ENCODE results near the gene TRMT1.

Gene TRMT1

DNA sequence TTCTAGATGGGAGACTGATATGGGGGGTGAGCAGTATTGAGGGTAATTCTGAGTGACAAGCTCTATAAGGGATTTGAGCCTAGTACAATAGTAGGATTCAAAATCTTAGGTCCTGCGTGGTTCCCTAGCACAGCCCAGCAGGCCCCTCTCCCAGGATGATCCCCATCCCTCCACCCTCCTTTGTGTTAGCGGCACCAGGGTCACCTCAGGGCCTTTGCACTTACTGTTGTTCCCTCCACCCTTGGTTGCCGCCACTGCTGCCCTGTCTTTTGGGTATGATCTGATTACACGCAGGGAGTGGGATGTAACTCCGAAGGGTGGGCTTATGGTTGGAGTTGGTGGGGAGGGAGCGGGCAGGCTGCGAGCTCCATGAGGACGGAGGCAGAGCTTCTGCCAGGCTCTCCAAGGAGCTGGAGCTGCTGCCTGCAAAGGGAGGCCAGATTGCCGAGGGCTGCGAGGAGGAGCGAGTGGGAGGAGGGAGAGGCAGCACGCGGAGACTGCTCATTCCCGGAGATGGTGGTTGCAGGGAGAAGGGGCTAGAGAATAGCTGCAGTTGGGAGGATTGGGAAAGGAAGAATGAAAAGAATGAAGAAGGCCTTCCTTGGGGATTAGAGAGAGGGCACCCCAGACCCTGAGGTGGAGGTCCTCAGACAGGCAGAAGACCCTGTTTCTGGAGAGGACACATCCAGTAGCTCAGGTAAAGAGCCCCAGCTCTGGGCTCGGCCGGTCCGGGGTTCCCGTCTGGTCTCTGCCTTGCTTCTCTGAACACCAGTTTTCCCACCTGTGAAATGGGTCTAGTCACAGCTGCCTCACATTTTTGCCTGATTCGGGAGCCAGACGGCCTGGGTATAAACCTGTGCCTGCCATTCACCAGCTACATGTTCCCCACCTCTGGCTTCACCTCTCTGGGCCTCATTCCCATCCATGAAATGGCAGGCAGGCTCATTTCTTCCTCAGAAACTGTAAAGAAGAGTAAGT is 6.7 kb upstream of the TRMT1 start:
- DNase-seq = no peak

DNA sequence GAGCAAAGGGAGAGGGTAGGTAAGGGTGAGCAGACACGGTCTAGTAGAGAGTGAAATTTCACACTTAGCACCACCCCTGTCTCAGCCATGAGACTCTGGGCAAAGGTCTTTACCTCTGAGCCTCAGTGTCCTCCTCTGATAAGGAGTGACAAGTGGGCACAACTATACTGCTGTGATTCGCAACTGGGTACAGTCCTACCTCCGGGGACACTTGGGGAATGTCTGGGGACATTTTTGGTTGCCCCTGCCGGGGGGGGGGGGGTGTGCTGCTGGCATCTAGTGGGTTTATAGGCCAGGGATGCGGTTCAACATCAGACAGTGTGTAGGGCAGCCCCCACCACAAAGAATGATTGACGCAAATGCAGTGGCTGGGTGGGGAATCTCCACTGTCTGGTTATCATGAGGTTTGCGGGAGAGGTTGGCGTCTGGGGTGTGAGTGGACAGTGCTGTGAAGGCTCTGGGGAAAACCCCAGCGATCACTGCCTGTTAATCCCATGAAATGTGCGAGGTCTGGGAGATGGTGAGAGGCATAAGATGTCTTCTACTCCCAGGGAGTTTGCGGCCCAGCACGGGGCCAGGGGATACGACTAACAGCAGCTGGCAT is 5.8 kb upstream of the TRMT1 start:
- DNase-seq = no peak

DNA sequence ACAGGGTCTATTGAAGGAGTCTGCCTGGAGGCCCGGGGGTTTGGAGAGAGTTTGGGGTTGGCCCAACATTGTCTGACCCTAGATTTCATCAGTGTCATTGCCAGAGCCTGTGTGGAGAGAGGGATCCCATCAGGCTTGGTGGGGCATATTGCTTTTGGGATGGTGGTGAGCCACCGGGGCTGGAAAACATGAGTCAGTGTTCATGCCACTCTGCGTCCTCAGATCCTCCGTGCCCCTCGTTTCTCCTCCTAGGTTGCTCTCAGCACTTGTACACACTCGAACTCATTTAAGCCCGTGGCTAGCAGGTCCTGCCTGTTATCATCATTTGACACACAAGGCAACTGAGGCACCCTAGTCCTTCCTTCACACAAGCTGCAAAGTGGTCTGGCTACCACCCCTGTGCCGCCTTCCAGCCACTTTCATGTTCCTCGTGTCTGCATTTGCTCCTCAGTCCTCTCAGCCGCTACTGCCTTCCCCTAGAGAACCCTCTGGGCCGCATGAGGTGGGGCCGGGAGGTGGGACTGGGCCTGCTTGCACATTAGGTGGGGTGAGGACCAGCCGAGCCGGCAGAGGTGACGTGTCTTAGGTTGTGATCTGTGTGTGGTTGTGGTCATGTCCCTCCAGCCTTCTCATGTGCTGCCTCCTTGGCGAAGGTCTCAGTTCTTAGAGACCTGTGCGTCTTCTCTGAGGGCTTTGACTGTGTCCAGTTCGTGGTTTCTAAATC is 5.2 kb upstream of the TRMT1 start:
- no peak for DNase-seq

DNA sequence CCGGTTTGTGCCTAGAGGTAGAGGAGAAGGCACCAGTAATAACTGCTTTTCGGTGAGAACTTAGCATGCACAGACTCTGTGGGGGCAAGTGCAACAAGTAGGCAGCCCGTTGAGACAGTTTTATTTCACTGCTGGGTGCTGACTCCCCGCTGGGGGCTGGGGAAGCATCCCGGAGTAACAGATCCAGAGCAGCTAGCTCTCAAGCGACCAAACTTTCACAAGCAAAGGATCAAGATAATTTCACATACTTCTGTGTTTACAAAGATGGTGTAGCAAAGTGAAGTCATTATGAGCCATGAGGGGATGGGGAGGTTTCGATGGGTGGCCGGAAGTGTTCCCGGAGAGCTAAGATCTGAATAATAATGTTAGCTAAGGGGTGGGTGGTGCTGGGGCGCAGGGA is 4.3 kb upstream of the TRMT1 start:
- peak; percentile 45 for DNase-seq

DNA sequence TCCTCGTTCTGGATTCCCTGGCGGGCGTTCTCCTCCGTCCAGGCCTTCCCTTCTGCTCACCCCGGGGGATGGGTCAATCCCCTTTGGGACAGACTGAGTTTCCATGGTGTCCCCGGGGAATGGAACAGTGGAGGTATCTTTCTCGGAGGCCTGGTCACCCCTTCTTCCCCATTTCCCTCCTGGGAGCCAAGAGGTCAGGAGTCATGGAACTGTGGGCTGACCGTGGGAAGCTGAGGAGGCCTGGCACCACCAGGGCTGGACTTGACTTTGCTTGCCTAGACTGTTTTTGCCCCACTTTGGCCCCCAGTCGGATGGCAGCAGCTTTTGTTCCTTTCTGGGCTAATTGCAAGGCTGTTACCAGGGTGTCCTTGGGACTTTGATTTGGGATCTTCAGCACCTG is 3.5 kb upstream of the TRMT1 start:
- DNase-seq = no peak

DNA sequence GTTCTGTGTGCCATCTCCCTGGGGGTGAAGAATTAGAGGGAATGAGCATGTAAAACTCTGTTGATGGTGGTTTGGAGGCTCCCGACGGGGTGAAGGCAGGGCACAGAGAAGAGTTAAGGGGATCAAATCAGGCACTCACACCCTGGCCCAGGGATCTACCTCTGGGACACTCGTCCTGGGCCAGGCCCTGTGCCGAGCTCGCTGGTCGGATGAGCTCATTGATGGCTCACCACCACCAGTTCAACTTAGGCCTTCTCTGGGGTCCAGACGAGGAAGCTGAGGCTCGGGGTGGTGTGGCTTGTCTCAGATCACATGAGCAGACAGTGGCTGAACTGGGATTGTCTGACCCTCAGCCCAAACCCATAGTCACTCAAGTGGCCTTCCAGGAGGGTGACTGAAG is 3.1 kb upstream of the TRMT1 start:
- no peak for DNase-seq

DNA sequence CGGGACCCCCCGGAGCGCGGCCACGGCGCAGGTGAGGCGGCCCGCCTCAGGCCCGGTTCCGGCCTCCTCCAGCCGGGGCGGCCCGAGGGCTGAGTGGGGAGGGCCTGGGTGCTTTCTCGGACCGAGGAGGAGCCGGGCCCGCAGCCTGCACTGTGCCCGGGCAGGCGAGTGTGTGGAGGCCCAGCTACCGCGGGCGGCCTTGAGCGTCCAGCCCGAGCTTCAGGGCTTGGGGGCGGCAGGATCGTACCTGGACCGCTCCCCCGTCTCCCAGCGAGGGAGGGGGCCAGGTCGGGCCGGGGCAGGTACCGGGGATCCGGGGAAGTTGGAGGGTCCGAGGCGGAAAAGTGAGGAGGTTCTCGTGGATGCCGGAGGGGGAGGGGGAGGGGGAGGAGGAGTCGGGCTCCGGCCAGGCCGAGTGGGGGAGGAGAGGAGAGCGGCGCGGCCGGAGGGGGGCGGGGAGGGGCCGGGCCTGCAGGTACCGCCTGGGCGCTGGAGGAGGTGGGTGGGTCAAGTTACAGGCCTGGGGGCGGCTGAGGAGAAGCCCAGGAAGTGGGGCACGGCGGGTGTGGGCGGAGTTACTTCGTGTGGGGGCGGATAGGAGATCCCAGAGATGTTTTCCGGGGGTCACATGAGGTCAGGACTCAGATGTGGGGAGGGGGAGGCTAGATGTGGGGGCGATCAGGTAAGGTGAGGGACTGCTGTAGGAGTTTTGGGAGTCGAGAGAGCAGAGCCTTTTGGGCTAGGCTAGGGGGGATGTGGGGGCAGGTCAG is 2.1 kb upstream of the TRMT1 start:
- DNase-seq = peak; percentile 57

DNA sequence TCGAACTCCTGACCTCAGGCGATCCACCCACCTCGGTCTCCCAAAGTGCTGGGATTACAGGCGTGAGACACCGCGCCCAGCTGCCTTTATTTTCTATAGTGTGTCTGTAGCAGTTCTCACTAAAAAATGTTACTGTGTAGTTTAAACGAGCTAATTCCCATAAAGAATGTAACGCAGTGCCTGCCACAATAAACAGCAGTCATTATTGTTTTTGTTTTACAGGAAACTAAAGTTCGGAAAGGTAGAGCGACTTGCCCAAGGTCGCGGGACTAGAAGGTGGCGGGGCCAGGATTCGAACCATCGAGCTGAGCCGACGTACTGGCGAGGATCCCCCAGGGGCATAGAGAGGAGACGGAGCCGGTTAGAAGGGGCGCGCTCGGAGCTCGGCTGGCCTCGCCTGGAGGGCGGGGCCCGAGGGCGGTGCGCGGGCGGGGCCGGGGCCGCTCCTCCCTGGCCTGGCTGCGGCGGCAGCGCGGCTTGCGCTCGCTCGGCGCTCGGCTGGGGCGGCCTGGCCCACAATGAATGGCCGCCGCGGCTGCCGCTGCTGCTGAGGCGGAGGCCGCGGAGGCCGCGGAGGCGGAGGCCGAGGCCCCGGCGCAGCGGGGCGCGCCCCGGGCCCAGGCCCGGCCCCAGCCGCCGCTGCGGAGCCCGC is 1.4 kb upstream of the TRMT1 start, which contains the start of gene NACC1:
Gene NACC1, plus strand, starts transcription at position 493 of the 652 bp plus-strand sequence. CDS start 16,944 bp downstream, outside the sequence.
- DNase-seq = peak; percentile 91

DNA sequence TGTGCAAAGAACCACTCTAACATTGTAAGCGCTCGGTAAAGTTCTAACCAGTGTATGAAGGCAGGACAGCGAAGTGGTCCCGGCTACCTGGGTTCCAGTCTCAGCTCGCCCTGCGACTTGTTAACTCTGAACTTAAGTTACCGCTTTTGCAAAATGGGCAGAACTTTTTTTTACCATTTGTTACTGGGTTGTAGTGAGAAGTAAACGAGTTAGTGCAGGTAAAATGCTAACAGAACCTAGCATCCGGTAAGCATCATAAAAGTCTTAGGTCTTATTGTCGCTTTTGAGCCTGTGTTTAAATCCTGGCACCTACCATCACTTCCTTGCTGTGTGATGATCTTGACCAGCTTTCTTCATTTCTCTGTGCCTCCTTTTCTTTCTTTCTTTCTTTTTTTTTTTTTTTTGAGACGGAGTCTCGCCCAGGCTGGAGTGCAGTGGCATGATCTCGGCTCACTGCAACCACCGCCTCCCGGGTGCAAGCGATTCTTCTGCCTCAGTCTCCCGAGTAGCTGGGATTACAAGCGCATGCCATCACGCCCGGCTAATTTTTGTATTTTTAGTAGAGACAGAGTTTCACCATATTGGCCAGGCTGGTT is 734 bp upstream of the TRMT1 start:
- no peak for DNase-seq

DNA sequence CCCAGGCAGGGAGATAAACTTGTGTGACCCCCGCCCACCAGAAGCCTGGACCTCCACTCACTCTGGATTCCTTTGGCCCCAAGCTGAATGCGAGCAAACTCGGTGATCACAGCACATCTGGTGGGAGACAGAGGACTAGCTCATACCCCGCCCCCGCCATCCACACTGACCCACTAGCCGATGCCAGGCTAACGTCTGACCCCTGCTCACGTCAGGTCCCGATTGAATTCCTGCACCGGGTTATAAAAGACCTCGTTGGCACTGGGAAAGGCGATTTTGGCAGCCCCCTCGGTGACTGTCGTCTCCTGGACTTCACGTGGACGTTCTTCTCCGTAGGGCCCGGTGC is 631 bp downstream of the TRMT1 start:
- no peak for DNase-seq

DNA sequence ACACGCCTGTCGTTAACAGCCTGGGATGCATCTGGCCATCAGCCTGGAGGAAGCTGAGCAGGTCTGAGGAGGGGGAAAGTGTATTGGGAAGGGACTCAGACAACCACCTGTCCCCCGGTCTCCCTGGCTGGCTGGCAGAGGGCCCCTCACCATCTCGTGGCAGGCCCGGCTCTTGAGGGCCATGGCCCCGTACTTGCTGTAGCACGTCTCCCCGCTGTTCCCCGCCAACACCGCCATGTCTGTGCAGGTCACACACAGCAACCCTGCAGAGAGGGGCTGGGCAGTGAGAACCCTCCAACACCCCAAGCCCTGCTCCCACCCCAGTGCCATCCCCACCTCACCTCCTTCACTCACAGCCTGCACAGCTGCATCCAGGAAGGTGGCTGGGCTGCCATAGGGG is 4.0 kb downstream of the TRMT1 start:
- DNase-seq = no peak

DNA sequence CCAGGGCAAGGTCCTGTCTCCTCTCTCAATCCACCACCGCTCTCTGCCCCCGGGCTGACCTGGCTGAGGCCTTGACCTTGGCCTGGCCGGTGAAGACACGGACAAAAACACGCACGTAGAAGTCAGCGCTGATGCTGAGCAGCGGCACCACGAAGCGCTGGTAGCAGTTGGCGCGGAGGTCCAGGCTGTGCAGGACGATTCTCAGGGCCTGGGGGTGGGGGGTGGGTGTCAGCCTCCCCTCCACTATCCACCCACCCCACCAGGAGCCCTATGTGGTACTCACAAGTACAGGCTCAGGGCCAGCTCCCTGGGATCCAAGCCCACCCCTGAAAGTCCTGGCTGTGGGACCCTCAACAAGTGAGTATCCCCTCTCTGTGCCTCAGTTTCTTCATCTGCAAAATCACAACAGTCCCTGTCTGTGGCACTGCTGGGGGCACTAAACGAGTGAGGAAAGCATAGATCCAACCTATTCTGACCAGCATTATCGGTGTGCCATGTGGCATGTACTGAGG is 6.4 kb downstream of the TRMT1 start:
- no peak for DNase-seq

DNA sequence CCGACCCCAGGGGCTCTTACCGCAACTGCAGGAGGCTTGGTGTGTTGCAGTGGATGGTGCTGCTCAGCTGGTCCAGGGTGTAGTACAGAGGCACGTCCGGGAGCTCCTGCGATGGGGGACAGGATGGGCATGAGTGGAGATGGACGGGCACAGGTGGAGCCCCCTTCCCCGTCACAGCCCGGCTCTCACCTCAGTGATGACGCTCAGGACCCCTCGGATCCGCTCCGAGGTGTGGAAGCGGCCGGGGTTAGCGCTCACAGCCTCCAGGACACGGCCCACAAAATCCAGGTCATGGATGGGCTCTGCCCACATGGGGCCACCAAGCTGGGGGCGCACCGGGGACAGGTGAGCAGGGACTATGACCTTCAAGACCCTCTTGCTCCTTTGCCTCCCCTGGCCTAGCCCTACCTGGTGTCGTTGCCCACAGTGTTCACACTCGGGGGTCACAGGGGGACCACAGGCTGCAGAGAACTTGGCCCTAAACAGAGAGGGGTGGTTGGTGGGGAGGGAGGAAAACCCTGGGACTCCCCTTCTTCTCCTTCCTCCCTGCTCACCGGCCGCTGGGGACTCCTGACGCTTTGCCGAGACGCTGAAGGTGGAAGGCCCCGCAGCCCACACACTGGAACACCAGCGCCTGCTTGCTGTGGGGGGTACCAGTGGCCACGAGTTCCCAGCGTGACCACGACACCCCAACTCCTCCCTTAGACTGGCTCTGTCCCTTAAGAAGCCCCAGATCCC is 7.0 kb downstream of the TRMT1 start:
- DNase-seq = no peak

DNA sequence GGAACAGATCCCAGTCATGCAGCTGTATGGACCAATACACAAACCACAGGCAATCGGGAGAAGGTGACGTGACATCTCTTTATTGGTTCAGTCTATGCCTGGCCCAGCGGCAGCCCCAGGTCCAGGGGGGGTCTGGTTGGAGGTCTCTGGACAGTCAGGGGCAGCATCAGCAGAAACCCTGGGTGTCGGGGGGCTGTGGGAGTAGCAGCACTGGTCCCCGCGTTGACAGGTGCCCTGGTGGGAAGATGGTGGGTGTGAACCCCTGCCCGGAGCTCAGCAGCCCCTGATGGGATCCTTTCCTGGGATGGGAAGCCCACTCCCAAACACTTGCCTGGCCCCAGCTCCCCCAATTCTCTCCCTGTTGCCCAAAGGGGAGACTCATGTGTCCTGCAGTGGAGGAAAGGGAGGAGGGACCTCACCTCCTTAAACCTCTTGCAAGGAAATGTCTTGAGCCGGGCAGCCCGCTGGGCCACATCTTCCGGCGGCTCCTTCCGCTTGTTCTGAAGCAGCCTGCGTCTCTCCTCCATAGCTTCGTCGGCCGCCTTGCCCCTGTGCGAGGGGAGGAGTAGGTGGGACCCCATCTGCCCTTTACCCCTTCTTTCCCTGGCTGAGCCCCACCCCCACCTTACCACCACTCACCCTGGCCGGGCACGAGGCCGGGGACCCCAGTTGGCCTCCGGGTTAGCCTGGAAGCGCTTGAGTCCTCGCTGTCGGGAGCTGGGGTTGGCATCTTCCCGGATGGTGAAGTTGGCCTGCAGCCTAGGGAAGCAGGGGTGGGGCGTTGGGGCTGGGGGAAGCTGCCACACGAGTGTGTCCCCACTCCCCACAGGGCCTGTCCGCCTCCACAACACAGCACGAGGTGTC is 11.5 kb downstream of the TRMT1 start:
- DNase-seq = no peak

DNA sequence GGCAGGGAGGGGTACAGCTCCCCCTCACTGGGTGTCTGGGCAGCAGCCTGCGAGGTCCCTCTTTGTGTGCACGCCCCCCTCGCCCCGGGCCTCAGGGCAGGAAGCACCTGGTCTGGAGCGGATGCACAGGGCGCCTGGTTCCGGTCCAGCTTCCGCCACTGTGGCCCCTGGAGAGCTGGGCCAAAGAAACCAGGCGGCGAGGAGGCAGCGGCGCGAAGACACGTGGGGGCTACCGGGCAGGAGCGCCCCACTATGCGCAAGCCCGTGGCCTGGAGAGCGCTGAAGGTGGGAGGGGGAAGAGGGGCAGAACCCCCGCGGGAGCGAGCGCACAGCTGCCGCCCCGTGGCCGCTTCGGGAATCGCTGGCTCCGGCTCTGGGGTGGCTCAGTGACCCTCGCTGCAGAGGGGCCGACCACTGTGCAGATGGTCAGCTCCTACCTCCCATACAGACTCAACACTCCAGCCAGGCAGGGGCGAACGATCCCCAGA is 12.1 kb downstream of the TRMT1 start:
- no peak for DNase-seq

DNA sequence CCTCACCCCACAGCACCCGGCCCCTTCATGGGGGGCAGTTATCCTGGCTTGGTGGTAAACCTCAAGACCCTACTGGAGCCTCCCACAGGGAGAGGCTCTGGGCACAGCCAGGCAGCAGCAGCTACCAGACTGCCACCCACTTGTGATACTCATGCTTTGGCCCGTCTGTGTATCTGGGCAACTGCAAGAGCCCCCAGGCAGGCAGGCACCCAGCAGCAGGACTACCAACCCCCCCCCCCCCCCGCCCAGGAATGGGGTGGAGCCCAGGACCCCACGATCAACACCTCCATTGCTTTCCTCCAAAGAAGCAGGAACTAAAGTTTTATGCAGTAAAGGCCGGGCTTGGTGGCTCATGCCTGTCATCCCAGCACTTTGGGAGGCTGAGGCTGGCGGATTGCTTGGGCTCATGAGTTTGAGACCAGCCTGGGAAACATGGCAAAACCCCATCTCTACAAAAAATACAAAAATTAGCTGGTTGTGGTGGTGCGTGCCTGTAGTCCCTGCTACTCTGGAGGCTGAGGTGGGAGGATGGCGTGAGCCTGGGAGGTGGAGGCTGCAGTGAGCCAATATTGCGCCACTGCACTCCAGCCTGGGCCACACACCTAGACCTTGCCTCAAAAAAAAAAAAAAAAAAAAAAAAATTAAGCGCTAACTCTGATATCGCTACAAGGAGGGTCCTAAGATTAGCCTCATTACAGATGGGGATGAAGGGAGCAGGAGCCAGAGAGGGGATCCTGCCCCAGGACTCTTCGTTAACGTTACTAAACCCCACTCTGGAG is 12.8 kb downstream of the TRMT1 start:
- DNase-seq = no peak

DNA sequence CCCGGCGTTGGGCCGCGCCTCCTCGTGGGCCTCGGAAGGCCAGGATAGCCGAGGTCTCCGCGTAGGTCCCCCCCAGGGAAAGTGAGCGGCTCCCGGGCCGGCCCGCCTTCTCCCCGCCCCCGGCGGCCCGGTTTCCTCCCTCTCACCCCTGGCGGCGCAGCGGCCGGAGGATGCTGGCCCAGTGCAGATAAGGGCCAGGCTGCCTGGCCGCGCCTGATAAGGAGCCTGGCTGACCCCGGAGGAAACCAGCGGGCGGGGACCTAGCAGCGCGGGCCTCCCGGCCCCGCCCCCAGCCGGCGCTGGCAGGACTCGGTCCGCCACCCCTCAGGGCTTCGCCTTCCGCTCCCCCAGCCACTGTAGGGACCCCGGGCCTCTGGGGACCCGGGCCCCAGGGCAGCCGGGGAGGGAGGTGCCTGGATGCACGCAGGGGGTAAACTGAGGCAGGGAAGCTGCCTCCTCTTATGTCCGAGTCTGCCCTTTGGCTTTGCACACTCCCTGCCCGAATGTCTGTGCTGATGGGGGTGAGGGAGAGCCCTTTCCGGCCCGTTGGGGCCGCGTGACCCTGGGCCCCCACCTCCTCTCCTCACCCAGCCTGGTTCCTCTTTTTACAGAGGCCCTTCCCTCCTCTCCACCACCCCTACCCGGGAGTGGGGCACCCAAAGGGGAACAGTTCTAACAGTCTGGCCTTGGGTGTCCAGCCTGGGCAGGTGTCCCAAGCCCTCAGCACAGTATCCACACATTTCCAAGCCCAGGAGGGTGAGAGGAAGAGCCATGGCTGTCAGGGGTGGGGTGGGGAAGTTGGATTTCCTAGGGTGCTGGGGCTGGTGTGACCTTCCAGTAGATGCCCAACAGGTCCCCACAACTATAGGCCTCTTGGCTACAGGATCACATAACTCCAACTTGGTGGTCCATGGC is 13.6 kb downstream of the TRMT1 start, which contains the start of gene LYL1:
Gene LYL1, minus strand, starts transcription at position 193 of the 915 bp plus-strand sequence. CDS start 1,687 bp downstream, outside the sequence.
- peak; percentile 34 for DNase-seq

DNA sequence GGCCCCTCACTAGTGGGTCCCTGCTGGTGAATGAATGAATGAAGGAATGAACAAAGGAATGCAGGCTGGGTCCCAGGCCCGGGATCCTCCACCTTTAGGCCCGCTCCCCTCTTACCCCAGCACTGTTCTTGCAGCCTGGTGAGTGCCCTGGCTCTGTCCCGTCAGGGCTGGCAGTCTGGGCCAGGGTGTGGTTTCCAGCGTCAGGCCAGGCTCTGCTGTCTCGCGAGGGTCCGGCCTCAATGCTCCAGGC is 14.2 kb downstream of the TRMT1 start:
- no peak for DNase-seq
